Suprapubic skin (tissue), 3 donors: ENCODE results near the gene ACSL1.

Experiments
- POLR2A ChIP-seq, 2 donors: fragments of 450-650 bp; IDR thresholded peaks; one replicate each; pipeline ENCODE4 v1.6.1; 2017; ENCODE audit warnings: antibody characterized with exemption in 2 of 2, mild to moderate bottlenecking in 2 of 2, moderate library complexity in 2 of 2
- TF ChIP-seq, protein P1 (sequence below), 2 donors: fragments of 200-600 bp in 1 of 2; fragments of 450-650 bp in 1 of 2; sonication (generic) in 1 of 2; IDR thresholded peaks; one replicate each; pipeline ENCODE4 v1.5.1; 2016 to 2019; ENCODE audit warnings: antibody characterized with exemption in 2 of 2, mild to moderate bottlenecking in 1 of 2, moderate library complexity in 1 of 2

DNA sequence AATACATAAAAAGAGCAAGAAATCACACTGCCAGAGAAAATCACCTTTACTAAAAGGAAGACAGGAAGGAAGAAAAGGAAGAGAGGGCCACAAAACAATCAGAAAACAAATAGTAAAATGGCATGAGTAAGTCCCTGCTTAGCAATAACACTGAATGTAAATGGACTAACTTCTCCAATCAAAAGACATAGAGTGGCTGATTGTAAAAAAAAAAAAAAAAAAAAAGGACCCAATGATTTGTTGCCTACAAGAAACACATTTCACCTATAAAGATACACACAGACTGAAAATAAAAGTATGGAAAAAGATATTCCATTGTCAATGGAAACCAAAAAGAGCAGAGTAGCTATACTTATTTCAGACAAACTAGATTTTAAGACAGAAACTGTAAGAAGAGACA lies 104.5 kb downstream of the ACSL1 start:
- TF ChIP-seq, protein P1, sequence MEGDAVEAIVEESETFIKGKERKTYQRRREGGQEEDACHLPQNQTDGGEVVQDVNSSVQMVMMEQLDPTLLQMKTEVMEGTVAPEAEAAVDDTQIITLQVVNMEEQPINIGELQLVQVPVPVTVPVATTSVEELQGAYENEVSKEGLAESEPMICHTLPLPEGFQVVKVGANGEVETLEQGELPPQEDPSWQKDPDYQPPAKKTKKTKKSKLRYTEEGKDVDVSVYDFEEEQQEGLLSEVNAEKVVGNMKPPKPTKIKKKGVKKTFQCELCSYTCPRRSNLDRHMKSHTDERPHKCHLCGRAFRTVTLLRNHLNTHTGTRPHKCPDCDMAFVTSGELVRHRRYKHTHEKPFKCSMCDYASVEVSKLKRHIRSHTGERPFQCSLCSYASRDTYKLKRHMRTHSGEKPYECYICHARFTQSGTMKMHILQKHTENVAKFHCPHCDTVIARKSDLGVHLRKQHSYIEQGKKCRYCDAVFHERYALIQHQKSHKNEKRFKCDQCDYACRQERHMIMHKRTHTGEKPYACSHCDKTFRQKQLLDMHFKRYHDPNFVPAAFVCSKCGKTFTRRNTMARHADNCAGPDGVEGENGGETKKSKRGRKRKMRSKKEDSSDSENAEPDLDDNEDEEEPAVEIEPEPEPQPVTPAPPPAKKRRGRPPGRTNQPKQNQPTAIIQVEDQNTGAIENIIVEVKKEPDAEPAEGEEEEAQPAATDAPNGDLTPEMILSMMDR (IDR thresholded peaks at IDR 0.05), result no peak
- no peak for TF ChIP-seq POLR2A (IDR thresholded peaks at IDR 0.05)
